GM19372 (cell line): ENCODE data around the gene C14orf119.

Source experiments
- ATAC-seq: cut with Tn5 transposase; IDR thresholded peaks from one replicate; pipeline ENCODE4 v1.9.1; 2021; ENCODE audit warnings: mild to moderate bottlenecking, low read depth, moderate library complexity; ENCODE audit not compliant: unreplicated experiment

Gene C14orf119

DNA sequence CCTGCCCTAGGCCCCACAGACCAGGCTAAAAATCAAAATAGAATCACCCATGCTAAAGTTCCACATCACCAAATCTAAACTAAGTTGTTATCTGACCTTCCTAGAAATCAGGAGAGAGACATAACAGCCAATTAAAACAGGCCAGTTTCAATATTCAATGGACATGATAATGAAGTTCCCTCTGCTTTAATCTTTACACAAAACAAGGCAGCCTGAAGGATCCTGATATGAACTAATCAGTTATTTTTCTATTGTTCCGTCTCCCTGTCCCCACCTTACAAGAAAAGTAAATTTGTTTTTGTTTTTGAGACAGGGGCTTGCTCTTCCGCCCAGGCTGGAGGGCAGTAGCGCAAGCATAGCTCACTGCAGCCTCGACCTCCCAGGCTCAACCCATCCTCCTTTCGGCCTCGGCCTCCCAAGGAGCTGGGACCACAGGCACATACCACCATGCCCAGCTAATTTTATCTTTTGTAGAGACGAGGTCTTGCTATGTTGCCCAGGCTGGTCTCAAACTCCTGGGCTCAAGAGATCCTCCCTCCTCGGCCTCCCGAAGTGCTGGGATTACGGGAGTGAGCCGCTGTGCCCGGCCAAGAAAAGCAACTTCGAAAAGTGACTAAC is 29.1 kb downstream of the C14orf119 start:
- no peak for ATAC-seq

DNA sequence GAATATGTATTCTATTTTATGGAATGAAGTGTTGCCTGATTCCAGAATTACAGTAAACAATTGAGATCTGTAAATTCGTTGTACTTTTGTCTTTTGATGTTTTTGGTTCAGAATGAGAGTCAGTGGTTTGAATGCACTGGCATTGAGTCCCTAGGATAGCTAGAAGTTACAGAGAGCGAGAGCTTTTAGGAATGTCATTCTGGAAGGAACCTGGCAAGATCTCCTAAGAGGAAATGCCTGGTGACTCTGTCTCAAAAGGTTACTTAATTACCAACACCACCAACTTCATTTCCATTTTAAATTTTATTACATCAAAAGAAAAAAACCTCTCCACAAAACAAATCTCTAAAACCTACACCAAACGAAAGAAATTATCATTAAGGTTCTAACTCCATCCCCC is 29.7 kb downstream of the C14orf119 start:
- no peak for ATAC-seq

DNA sequence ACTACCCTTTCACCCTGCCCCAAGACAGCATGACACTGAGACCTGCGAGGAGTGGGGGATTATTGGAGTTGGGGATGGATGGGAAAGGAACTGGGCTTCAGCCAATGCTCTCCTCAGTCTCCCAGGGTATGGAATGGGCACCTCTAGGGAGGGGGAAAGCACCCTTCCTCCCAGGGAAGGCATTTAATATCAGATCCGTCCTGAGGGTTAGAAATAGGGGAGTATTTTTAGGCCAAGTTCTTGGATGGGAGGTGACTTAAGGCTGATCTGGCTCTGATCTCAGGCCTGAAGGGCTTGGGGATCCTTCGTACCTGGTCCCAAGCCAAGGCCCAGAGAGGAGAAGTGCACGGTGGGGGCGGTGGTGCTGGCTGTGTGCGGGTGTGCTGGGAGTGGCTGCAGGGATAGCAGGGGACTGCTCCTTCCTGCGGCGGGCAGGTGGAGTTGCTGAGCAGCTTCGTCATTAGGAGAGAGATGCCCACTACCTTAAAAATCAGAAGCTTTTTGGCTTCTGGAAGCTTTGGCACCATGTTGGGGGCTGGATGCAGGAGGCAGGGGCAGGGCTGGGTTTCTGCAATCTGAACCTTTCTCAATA is 30.7 kb downstream of the C14orf119 start:
- no peak for ATAC-seq

DNA sequence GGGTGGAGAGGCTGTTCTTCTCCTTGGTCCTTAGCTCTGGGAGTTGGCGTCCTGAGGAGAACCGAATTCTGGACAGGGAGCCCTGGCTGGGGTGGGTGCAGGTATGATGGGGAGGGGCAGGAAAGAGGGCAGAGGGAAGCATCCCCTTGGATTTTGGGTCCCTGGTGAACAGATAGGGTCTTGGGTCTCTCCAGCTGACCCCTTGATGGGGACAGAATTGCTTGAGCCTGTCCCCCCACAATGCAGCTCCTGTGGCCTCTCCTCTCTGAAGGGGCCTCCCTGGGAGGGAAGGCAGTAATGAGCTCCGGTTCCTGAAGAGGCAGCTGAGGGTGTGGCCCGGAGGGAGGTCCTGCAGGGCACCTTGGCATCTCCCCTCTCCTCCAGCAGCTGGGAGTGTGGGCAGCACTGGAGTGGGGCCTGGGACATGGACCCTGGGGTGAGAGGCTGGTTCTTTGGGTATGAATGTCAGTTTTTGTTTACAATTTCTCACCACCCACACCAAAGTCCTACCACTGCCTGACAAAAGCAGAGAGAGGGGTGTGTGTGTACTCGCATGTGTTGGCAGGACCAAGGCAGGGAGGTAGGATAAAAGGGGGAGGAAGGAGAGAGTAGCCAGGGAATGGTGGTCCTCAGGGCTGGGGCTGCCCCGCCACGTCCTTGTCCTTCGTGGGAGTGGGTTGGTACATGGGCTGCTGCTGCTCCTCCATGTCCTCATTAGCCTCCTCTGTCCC is 31.4 kb downstream of the C14orf119 start:
- ATAC-seq, result no peak

DNA sequence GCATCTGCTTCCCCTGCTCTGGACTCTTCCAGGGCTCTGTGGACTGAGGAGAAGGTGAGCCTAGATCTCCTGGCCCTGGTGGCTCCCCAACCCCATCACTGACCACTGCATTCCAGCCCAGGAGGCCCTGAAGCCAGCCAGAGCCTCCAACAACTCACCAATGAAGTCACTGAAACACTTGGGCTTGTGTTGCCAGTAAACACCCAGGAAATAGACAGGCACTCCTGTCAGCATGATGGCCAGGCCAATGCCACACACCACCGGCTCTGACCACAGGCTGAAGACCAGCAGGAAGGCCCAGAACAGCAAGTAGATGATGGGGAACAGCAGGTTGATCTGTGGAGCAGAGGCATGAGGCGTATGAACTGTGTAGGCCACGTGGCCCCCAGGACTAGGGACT is 32.6 kb downstream of the C14orf119 start:
- ATAC-seq, result no peak

DNA sequence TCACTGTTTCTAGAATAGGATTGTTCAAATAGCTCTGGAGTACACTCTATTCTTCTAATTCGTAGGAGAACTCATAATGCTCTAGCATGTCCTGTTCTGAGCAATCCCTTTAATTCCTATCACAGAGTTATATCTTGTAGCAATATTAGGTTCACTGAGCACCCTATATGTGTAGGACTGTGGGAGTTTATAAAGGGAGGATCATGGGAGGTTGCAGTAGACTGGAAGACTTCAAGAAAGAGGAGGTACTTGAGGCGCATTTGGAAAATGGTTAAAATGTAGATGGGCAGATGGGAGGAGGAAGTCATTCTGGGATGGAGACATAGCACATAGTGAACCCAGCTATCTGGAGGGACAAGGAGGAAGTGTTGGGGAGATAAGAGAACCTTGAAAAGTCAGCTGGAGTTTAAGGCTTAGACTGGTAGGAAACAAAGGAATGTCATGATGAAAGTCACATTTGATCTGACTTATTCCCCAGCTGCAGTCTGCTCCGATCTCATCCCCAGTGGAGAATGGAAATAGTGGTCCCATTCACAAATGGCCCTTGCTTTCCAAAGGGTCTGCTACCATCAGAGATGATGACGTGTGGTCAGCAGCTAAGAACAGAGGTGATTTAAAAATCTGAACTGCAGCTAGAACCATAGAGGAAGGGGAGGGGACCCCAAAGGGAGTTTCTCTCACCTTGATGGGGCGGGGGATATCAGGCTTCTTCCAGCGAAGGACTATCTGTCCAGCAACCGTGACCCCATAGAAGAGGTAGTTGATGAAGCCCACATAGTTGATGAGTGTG is 33.9 kb downstream of the C14orf119 start:
- no peak for ATAC-seq

DNA sequence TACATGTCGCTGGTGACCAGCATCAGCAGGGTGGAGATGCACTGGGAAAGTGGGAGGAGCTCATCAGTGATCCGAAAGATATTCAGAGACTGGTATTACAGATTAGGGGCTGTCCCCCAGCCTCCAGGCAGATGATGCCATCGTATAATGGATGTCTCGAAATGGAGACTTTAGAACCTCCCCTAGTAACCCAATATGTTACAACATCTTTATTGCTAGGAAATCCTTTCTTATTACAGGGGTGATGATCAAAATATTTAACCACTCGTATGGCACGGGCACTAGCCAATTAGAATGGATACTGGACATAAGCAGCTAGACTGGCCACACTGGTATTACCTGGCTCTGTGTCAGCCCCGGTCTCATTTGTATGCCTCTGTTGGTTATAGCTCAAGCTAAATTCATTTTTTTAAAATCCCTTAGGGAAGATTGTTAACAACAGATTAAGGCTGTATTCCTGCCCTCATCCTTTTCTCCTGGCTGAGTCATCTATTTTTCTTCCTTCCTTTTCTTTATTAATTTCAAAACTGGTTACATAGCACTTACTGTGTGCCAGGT is 34.5 kb downstream of the C14orf119 start:
- no peak for ATAC-seq

DNA sequence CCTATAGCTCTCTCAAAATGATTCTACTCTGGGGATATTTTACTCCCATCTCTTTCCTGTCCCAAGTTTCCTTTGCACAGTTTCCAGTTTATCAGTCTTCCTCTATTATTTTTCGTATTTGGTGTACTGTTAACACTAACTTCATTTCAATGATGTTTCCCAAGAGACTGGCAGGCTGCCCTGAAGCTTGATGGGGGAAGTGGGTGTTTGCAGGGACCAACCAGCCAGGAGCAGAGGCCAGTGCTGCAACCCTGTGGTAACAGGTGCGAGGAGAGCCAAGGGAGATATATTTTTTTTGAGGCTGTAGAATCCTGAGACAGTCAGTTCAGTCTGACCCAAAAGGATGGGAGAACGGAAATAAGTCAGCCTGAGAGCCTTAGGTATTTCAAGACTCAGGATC is 35.6 kb downstream of the C14orf119 start:
- no peak for ATAC-seq

DNA sequence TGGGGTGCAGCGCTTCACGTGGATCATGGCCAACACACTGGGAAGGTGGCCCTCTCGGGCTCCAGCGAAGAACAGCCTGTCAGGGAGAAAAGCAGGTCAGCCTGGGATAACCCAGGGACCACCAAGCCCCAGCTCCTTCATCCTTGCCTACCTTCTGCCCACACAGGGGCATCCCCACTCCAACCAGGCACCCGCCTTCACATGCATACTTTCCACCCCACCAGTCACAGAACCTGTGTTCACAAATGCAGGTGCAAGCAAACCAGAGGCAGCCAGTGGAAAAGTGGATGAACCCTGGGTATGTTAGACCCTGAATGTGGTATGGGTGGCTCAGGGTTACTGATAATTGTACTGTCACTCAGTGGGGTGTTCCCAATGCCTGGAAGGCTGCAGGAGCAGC is 36.2 kb downstream of the C14orf119 start:
- no peak for ATAC-seq

DNA sequence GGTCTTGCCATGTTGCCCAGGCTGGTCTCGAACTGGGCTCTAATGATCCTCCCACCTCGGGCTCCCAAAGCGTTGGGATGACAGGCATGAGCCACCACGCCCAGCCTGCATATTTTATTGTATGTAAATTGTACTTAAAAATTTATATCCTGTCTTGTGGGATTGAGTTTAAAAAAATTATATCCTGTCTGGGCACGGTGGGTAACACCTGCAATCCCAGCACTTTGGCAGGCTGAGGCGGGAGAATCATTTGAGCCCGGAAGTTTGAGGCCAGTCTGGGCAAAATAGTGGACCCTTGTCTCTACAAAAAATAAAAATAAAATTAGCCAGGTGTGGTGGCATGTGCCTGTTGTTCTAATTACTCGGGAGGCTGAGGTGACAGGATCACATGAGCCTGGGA is 37.7 kb downstream of the C14orf119 start:
- no peak for ATAC-seq

DNA sequence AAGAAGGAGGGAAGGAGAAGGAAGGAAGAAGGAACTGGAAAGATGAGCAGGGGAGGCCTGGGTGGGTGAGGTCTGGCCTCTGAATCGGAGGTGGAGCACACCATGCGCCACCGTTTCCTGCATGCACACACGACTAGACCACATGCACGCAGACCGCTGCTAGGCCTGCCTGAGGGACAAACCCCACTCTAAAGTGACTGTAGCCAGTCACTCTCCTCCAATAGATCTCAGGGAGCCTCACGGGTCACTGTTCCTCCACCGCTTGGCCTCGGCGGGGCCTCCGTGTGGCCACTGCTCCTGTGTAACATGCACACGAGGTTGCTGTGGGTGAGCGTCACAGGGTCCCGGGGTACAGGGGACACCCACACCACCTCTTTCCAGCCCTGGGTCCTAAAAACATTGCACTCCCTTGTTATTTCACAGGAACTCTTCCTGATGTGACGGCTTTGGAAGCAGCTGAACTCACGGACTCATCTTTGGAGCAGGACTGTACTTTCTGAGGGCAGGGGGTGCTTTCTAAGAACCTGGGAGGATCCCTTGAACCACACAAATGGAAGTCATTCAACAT is 41.3 kb downstream of the C14orf119 start:
- ATAC-seq, result no peak

DNA sequence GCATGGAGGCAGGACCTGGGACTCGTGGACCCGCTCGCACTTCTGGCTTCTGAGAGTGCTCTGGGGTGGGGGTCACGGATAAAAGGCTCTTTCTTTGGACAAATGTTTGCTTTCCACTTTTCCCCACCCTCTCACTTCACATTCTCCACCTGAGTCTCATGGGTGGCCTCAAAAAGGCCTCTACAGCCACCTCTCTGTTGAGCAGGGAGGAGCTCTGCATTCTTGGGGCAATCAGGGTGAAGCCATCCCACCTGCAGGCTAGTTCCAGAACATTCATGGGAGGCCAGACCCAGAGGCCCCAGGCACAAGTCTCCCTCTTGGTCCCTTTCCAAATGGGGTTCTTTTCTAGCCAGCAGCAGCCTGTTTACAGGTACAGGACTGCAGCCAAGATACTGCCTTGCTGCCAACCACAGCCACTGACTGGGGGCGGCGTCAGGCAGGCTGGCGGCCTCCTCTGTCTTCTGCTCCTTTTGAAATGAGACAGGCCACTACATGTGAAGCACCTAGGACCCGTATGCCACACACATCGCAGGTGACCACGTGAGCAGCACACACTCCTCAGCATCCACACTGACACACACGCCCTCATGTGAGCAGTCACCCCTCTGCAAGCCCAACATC is 42.0 kb downstream of the C14orf119 start:
- no peak for ATAC-seq

DNA sequence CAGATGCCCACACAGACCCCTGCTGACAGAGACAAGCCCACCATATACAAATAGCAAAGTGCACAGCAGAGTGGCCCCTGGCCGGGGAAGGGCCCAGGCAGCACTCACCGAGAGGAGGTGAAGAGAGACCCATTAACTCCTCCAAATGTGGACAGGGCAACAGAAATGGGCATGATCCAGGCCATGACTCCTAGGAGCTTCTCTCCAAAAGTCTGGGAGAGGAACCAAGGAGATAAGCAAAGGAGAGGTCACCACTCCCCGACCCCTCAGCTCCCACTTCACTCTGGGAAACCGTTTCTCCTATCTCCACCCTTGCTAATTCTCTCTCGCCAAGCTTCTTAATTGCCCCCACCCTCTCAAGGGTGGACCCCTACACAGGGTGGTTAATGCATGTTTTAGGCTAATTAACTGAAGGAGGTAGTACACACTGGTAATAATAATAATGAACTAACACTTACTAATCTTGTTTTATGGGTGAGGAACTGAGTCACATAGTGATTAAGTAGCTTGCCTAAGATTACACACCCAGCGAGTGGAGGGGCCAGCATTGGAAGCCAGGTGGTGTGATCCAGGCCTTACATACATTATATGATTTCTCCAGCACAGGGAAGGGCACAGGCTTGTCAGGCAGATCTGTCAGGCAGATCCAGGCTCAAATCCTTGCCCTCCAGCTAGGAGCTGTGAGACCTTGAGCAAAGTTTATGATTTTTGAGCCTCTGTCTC is 42.7 kb downstream of the C14orf119 start:
- ATAC-seq, result no peak

DNA sequence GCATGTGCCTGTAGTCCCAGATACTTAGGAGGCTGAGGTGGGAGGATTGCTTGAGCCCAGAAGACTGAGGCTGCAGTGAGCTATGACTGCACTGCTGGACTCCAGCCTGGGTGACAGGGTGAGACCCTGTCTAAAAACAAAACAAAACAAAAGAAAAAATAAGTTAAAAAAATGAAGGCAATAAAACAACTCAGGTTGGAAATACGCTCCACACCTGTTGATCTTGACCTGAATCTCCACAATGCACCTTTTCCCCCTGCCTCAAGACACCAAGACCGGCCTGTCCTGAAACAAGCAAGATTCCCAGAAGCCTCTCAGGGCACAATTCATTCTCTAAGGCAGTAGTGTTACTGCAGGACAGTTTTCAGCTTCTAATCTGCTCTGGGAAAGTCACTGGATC is 44.6 kb downstream of the C14orf119 start:
- no peak for ATAC-seq

DNA sequence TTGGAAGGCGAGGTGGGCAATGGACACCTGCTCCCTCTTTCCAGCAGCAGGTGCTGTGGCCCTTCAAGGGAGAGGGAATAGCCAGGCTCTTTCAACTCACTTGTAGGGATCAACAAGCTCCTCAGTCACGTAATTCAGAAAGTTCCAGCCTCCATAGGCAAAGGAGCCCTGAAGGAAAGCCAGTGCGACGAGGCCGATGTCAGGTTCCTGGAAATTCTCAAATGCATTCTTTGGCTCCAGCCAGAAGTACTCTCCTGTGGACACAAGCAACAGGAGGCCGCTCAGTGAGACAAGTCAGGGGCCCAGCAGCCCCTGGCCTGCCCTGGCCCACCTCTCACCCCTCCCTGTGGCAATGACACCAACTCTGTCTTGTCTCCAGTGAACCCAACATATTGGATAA is 45.1 kb downstream of the C14orf119 start:
- no peak for ATAC-seq

DNA sequence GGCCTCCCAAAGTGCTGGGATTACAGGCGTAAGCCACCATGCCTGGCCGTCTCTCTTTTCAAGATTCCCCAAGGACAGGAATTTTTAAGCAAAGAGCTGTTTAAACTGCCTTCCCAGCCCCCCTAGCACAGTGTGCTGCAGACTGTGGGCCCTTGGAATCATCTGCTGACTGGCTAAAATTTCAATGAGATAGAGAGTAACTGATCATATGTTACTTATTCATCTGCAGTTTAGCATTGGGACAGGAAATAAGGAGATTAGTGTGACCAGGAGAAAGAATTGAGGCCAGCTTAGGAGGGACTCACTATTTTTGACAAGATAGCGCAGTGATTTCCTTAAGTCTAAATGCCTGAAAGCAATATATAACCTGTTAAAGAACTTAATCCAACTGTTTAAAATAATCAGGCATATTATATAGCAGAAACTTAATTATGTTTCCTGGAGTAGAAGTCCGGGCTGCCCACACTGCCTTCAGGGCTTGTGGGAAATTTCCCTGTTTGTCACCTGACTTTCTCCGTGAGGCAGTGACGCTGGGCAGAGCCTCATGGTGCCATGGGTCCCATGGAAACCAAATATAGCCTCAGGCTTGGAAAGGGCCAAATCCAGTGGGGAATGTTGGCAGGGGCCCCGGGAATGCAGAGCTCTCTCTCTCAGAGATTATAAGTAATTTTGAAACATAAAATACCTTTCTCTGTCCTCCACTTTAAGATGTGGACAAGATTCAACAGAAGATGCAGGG is 46.6 kb downstream of the C14orf119 start:
- no peak for ATAC-seq

DNA sequence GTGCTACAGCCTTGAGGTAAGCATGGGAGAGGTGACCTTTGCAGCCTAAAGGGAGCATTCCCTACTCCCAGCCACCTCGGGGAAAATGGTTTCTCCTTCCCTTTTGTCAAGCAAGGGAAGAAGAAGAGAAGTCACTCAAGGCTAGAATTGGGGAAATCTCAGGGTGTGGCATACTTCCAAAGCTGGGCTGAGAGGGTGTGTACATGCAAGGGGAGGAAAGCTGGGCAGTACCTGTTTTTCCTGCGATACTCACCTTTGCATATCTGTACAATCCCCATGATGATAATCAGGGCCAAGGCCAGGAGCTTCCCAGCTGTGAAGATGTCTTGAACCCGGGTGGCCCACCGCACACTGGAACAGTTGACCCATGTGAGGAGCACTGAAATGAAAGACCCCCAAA is 47.5 kb downstream of the C14orf119 start:
- ATAC-seq, result no peak

DNA sequence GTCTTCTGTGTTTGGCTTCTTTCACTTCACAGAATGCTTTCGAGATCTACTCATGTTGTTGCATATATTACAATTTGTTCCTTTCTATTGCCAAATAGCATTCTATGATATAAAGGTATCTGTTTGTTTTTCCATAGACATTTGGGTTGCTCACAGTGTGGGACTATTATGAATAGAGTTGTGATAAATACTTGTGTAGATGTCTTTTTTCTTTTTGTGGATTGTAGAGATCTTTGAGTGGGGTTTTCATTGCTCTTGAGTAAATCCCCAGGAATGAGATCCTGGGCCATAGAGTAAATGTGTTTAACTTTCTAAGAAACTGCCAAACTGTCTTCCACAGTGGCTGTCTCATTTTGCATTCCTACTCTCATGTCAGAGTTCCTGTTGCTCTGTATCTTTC is 48.6 kb downstream of the C14orf119 start:
- no peak for ATAC-seq

DNA sequence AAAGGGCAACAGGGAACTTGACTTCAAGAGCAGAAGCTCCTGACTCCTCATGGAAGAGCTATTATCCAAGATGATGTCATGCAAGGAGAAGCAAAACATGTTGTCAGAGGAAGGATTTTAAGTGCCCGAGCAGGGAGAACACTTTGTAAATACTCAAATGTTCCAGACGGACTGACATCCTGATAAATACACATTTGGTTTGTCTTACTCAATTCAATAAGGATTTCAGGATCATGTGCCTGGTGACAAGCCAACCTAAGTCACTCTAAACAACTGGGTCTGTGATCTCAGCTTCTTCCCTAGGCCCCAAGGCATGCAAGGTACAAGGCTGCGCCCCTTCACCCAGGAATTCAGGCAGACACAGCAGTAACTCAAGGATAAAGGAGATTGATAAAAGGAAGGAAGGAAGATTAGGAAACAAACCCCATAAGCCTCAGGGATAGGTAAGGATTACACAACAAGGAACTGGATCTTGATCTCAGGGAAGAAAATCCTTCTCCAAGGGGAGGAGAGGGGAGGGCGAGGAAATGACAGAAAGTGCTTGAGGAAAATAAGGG is 50.6 kb downstream of the C14orf119 start:
- ATAC-seq, result no peak
